Measurements from ENCODE around the gene RERE.

The RERE gene

DNA sequence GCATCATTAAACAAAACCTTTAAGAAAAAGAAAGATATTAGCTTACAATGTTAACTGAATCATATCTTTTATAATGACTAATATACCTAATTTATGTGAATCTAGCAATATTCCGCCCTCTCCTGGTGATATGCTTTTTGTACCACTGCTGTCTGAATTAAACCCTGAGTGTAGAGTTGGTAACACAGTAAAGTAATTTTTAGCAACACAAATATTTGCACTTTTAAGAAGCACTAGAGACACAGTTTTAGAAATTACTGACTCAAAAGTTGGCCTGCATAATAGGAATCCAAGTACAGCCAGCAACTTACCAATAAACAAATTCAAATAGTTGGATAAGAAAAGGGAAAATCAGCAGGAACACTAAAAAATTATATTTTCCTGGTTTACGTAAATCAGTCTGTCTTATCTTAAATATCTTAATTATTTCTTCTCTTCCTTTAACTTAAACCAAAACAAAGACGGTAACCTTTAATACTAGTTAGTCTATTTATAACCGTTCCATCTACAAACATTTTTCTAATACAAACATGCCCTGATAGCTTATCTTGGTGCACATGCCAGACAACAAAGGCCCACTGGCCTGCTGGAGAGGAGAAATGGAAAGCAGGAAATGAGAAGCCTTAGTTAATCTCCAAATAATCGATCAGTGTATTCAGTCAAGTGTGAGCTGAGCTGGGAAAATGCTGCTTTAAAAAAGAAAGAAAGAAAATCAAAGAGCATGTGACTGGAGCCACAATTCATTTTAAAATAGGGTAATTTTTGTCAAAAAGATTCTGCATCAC is 246.0 kb downstream of the RERE start:
- peak; percentile 41 for DNase-seq (ENCODE audit: low spot score)

- no peak for DNase-seq (ENCODE audit: low spot score)
These were observed 247.0 kb downstream of the RERE start for GRCh38 chr1:8570465-8570864.

DNA sequence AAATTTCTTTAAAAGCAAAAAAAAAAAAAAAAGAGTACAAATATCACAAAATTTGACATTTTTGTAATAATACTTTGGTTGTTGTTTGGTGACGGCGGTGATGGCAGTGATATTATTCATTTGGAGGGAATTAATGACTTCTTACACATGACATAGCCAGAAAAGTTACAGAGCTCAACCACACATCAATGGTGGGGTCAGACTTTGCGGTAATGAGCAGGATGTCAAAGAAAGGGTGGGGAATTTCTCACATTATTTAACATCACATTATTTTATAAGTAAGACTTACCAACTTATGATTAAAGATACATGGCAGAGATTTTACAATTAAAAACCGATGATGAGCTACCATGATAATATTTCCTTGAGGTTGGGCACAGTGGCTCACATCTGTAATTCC is 248.2 kb downstream of the RERE start:
- DNase-seq (ENCODE audit: low spot score), result no peak

DNA sequence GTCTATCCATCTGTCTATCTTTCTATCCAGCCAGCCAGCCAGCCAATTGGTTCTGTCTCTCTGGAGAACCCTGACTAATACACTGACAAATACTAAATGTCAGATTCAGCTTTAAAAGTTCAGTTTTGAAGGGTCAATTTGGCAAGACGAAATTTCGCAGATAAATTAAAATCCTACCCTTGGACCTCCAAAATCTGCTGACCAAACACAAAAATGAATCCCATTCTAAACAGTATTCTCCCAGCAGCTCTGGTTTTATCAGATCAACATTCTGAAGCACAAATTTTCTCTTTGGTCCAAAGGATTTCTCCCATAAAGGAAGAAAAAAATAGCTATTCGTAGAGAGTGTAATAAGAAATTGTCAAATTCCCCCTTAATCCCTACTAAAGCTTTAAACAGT is 248.6 kb downstream of the RERE start:
- no peak for DNase-seq (ENCODE audit: low spot score)

- DNase-seq (ENCODE audit: low spot score), result no peak
These were observed 250.3 kb downstream of the RERE start for GRCh38 chr1:8567146-8567545.

GRCh38 chr1:8565802-8566201 is 251.6 kb downstream of the RERE start:
- no peak for DNase-seq (ENCODE audit: low spot score)

DNA sequence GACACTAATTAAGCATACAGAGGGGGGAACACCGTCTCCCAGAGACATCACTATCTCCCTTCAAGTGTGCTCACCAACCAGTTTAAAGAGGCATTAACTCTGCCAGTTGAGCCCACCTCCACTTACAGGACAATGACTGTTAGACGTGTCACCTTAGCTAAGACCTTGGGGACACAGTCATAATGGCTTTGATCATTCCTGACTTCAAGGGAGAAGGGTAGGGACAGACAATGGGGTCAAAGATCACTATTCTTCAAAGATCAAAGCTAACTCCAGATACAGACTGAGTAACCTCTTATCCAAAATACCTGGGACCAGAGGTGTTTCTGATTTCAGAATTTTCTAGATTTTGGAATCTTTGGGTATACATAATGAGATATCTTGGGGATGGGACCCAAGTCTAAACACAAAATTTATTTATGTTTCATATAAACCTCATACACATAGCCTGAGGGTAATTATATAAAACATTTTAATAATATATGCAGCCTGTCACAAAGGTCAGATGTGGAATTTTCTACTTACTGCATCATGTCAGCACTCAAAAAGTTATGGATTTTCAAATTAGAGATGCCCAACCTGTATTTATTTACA is 253.4 kb downstream of the RERE start:
- no peak for DNase-seq (ENCODE audit: low spot score)

DNA sequence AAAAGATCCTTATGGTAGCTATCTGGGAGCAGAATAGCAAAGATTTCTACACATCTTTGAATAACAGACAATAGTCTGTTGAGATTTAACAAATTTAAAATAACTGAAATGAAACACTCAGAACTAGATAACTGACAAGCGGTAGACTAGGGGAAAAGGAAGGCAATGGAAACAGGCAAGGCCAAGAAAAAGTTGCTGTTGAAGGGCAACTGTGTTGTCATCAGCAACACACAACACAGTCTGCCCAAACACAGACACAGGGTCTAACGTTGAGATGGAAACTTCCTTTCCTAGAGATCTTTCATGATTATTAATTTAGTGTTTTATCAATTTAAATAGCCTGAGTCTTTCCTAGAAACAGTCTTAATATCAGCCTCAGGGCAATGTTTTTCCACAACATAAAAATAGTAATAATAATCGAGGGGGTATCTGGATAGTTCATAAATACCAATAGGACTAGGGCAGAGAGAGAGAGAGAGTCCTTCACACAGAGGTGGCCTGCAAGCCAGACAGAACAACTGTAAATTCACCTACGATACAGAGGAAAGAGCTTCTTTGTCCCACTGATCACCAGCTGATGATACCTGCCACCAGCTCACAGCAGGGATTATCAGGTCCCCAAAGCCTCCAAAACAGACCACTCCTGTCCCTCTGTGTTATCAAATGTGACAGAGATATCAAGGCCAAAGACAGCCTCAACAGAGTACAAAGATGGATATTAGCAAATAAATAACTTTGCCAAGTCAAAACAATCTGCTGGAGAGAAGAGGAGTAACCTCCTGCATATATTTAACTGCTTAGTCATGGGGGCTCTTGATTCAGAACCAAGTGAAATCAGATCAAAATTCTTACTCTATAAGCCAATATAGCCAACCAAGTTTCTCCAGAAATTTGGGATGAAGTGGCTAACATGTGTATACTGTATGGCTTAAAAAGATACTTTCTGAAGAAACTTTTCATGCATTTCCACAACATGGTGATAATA is 254.3 kb downstream of the RERE start:
- no peak for DNase-seq (ENCODE audit: low spot score)

GRCh38 chr1:8562222-8562621 is 255.2 kb downstream of the RERE start:
- no peak for DNase-seq (ENCODE audit: low spot score)

DNA sequence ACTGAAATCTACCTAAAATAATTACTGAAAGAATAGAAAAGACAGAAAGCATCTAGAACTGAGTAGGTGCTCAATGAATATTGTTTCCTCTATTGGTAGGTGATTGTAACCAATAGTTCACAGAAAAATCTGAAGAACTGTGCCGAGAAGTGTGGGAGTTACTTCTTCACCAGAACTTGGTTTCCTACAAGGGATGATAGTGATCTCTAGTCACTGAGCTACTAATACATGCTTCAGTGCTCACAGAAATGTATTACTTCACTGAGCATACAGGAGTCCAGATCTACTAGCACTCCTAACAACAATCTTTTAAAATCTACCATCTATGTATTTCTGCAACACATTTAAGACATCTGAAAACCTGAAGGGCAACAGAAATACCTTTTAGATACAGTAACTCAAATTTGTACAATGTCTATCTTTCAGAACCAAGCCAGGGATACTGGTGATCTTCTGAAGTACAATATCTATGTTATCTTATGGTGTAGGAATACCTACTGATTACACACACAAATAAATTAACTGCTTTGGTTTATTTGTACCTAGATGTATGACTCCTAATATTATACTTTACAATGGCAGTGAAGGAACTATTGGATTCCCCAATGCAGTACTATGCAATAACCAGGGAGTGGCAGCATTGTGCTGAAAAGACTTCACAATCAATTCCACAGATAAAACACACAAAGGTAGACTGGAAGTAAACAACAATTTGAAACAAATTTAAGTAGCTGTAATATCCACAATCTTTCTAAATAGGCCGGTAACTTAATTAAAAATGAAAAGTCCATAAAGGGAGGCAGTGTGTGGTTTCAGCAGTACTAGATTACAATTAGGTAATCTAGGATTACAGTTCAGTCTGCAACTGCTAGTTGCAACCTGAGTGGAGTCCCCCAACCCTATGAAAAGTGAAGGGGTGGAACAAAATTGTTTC is 256.6 kb downstream of the RERE start:
- no peak for DNase-seq (ENCODE audit: low spot score)

GRCh38 chr1:8560035-8560434 is 257.4 kb downstream of the RERE start:
- DNase-seq (ENCODE audit: low spot score), result no peak

DNA sequence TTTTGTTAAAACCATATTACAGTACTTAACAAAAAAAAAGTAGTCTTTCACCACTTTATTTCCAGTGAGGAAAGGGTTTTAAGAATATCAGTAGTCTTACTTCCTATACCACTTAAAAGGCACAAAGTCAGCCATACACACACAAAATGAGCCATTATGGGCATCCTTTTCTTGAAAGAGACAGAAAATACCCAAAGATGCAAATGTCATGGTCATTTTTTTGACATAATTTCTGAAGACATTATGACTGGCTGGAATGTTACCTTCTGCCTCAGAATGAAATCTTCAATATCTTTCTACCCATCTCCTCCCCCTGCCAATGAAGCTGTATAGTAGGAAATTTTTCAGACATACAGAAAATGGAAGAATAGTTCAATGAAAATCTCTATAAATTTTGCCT is 261.9 kb downstream of the RERE start:
- DNase-seq (ENCODE audit: low spot score), result no peak

- DNase-seq (ENCODE audit: low spot score), result no peak
These were observed 262.4 kb downstream of the RERE start for GRCh38 chr1:8554956-8555534.

DNA sequence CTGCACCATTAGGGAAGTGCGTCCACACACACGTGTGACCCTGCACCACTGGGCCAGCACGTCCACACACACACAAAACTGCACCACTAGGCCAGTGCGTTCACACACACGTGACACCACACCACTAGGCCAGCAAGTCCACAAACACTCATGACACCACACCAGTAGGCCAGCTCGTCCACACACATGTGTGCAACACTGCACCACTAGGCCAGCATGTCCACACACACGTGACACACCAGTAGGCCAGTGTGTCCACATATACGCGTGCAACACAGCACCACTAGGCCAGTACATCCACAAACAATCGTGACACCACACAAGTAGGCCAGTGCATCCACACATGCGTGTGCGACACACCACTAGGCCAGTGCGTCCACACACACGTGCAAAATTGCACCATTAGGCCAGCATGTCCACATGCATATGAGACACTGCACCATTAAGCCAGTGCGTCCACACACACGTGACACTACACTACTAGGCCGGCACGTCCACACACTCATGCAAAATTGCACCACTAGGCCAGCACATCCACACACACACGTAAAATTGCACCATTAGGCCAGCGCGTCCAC is 264.5 kb downstream of the RERE start:
- no peak for DNase-seq (ENCODE audit: low spot score)

- no peak for DNase-seq (ENCODE audit: low spot score)
These were observed 265.6 kb downstream of the RERE start for GRCh38 chr1:8551613-8552489.

DNA sequence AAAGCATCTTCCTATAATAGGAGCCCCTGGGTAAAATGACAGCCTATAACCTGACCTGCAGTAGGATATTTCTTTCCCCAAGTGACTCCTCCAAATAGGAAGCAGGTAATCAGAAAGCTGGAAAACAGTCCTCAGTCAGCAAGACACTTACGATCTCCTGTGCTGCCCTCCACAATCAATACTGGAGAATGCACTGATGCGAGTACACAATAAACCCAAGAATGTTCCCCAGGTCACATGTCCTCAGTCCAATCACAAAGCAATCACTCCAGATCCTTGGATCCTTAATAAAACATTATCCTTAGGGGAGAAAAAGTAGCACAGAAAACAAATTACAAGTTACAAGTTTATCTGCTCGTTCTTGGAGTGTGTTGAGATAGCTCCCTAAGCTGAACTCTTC is 266.4 kb downstream of the RERE start:
- DNase-seq (ENCODE audit: low spot score), result no peak

DNA sequence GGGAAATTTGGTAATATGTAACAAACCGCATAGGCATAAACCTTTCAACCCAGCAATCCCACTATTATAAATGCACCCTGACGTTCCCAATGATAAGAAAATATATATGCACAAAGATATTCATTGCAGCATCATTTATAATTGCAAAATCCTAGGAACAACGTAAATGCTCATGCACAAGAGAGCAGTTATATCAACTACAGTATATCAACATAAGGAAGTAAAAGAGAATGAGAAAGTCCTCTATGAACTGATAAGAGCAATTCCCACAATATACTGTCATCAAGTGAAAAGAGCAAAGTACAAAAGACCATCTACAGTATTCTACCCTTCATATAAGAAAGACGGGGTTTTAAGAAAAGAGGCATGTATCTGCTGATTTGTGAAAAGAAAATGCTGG is 269.6 kb downstream of the RERE start:
- DNase-seq (ENCODE audit: low spot score), result no peak

- DNase-seq (ENCODE audit: low spot score), result no peak
These were observed 272.4 kb downstream of the RERE start for GRCh38 chr1:8545078-8545477.

GRCh38 chr1:8544644-8545043 is 272.8 kb downstream of the RERE start:
- no peak for DNase-seq (ENCODE audit: low spot score)

- DNase-seq (ENCODE audit: low spot score), result no peak
These were observed 273.5 kb downstream of the RERE start for GRCh38 chr1:8543965-8544364.
